DOHH2 (cell line): ENCODE measurements around the gene PPFIA4.

ENCODE experiments used
- H3F3A ChIP-seq: fragments of 200-600 bp; sonication (generic), shearing (Covaris generic); 2 replicates; pipeline ENCODE4 v1.6.0; 2016; ENCODE audit warnings: antibody characterized with exemption, mild to moderate bottlenecking; ENCODE audit not compliant: control insufficient read depth, insufficient read depth
- H3K27ac ChIP-seq: fragments of 200-600 bp; sonication (generic); 2 replicates; pipeline ENCODE4 v1.5.1; 2014; ENCODE audit warnings: low read depth, mild to moderate bottlenecking, low read length, moderate library complexity
- H3K27me3 ChIP-seq: fragments of 200-600 bp; sonication (generic); 2 replicates; pipeline ENCODE4 v1.6.1; 2014; ENCODE audit warnings: mild to moderate bottlenecking, low read length, mixed read lengths; ENCODE audit not compliant: control insufficient read depth
- H3K36me3 ChIP-seq: fragments of 200-600 bp; sonication (generic); 2 replicates; pipeline ENCODE4 v1.6.1; 2014; ENCODE audit warnings: mild to moderate bottlenecking, low read length, moderate library complexity, mixed read lengths; ENCODE audit not compliant: control insufficient read depth
- H3K4me1 ChIP-seq: fragments of 200-600 bp; sonication (generic); 2 replicates; pipeline ENCODE4 v1.6.1; 2014; ENCODE audit warnings: mild to moderate bottlenecking, low read length, mixed read lengths; ENCODE audit not compliant: control insufficient read depth
- H3K4me2 ChIP-seq: fragments of 200-600 bp; sonication (generic); 2 replicates; pipeline ENCODE4 v1.6.0; 2014; ENCODE audit warnings: mild to moderate bottlenecking, low read length, moderate library complexity
- H3K4me3 ChIP-seq: fragments of 200-600 bp; sonication (generic); 2 replicates; pipeline ENCODE4 v1.5.1; 2014; ENCODE audit warnings: mild to moderate bottlenecking, low read length, mixed read lengths
- H3K79me2 ChIP-seq: fragments of 200-600 bp; sonication (generic); 2 replicates; pipeline ENCODE4 v1.6.1; 2014; ENCODE audit warnings: mild to moderate bottlenecking, low read length, mixed read lengths; ENCODE audit not compliant: control insufficient read depth
- H3K9me2 ChIP-seq: fragments of 200-600 bp; sonication (generic); replicated peaks from 2 replicates; pipeline ENCODE4 v1.6.1; 2014; ENCODE audit warnings: mild to moderate bottlenecking, low read length, mixed read lengths; ENCODE audit not compliant: control insufficient read depth
- H3K9me3 ChIP-seq: fragments of 200-600 bp; sonication (generic); 2 replicates; pipeline ENCODE4 v1.6.1; 2014; ENCODE audit warnings: antibody characterized with exemption, low read length, mixed read lengths; ENCODE audit not compliant: control insufficient read depth, insufficient read depth
- H4K20me1 ChIP-seq: fragments of 200-600 bp; sonication (generic); 2 replicates; pipeline ENCODE4 v1.6.0; 2014; ENCODE audit warnings: low read depth, mild to moderate bottlenecking, antibody characterized with exemption, low read length, moderate library complexity; ENCODE audit not compliant: control insufficient read depth, insufficient read depth
- CTCF ChIP-seq: fragments of 200-600 bp; sonication (generic); IDR thresholded peaks from one replicate; pipeline ENCODE4 v1.5.1; 2014; ENCODE audit warnings: antibody characterized with exemption, mild to moderate bottlenecking, low read depth, low read length; ENCODE audit not compliant: poor library complexity, severe bottlenecking
- EZH2phosphoT487 ChIP-seq: fragments of 200-600 bp; sonication (generic); IDR thresholded peaks from 2 replicates; pipeline ENCODE4 v1.6.1; 2017; ENCODE audit warnings: borderline replicate concordance, mild to moderate bottlenecking, antibody characterized with exemption, low read length, moderate library complexity, mixed read lengths

The PPFIA4 gene

GRCh38 chr1:203045821-203046594 lies 19.7 kb downstream of the PPFIA4 start:
- no peaks in the 10 kb centered on the region for H3K4me1 ChIP-seq
- no peaks in the 10 kb centered on the region for H4K20me1 ChIP-seq
- H3K27ac ChIP-seq, result no peak overlapping the region
- H3K79me2 ChIP-seq, result no peaks in the 10 kb centered on the region
- no peaks in the 10 kb centered on the region for H3K36me3 ChIP-seq
- H3K4me3 ChIP-seq, result no peak overlapping the region
- no peaks in the 10 kb centered on the region for H3K9me2 ChIP-seq
- TF ChIP-seq CTCF, result no peak
- no peak overlapping the region for H3K4me2 ChIP-seq
- no peaks in the 10 kb centered on the region for H3F3A ChIP-seq
- no peaks in the 10 kb centered on the region; the same call in 1 of the 2 replicates for H3K27me3 ChIP-seq
- H3K9me3 ChIP-seq, result no peaks in the 10 kb centered on the region

- H3K27ac ChIP-seq, result no peak overlapping the region
Measured at GRCh38 chr1:203046984-203047630, 20.8 kb downstream of the PPFIA4 start.

GRCh38 chr1:203048086-203048485 lies 21.8 kb downstream of the PPFIA4 start:
- H3K4me1 ChIP-seq, result no peaks in the 10 kb centered on the region
- H3K36me3 ChIP-seq, result no peaks in the 10 kb centered on the region
- TF ChIP-seq EZH2phosphoT487, result no peak
- TF ChIP-seq CTCF, result no peak
- no peak overlapping the region for H3K27ac ChIP-seq
- H3K27me3 ChIP-seq, result no peaks in the 10 kb centered on the region; the same call in 1 of the 2 replicates
- H3K79me2 ChIP-seq, result no peaks in the 10 kb centered on the region
- no peaks in the 10 kb centered on the region for H4K20me1 ChIP-seq
- H3F3A ChIP-seq, result no peaks in the 10 kb centered on the region
- no peak overlapping the region for H3K4me3 ChIP-seq
- no peaks in the 10 kb centered on the region for H3K9me3 ChIP-seq
- no peak overlapping the region for H3K4me2 ChIP-seq
- H3K9me2 ChIP-seq, result no peaks in the 10 kb centered on the region

More at GRCh38 chr1:203046984-203047630, 20.8 kb downstream of the PPFIA4 start:
- no peaks in the 10 kb centered on the region for H3K4me1 ChIP-seq
- H3K27me3 ChIP-seq, result no peaks in the 10 kb centered on the region; the same call in 1 of the 2 replicates
- H3K9me2 ChIP-seq, result no peaks in the 10 kb centered on the region
- H3K4me3 ChIP-seq, result no peak overlapping the region
- no peak overlapping the region for H3K4me2 ChIP-seq
- H3F3A ChIP-seq, result no peaks in the 10 kb centered on the region
- TF ChIP-seq CTCF (no peak), EZH2phosphoT487 (no peak)
- H3K9me3 ChIP-seq, result no peaks in the 10 kb centered on the region
- no peaks in the 10 kb centered on the region for H3K36me3 ChIP-seq
- H3K79me2 ChIP-seq, result no peaks in the 10 kb centered on the region
- H4K20me1 ChIP-seq, result no peaks in the 10 kb centered on the region
